Hematopoietic multipotent progenitor cell treated with erythropoietin and hydrocortisone succinate and interleukin-3 and kit ligand, for 6 days (in vitro differentiated cells): ENCODE measurements around the gene TFCP2L1.

Source experiments
- DNase-seq: peaks from one replicate; pipeline ENCODE4 v3.0.0-alpha.2; 2015

TFCP2L1 gene

DNA sequence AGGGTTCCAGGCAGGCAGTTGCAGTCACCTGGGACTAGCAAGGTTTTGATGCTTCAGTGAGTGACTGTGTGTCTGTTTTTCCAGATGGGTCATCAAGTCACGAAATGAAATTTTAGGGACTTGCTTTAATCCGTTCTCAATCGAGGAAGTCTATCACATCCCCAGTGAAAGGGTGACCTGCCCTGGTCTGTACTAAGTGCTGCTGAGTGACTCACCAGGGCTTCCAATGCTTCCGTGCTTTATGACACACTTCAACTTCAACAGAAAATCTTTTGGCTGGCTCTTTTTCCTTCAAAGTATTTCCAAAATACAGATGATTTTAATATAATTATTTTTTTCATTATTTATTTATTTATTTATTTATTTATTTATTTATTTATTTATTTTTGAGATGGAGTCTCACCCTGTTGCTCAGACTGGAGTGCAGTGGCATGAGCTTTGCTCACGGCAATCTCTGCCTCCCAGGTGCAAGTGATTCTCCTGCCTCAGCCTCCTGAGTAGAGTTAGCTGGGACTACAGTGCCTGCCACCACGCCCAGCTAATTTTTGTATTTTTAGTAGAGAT is 18.4 kb downstream of the TFCP2L1 start:
- DNase-seq: no peak

DNA sequence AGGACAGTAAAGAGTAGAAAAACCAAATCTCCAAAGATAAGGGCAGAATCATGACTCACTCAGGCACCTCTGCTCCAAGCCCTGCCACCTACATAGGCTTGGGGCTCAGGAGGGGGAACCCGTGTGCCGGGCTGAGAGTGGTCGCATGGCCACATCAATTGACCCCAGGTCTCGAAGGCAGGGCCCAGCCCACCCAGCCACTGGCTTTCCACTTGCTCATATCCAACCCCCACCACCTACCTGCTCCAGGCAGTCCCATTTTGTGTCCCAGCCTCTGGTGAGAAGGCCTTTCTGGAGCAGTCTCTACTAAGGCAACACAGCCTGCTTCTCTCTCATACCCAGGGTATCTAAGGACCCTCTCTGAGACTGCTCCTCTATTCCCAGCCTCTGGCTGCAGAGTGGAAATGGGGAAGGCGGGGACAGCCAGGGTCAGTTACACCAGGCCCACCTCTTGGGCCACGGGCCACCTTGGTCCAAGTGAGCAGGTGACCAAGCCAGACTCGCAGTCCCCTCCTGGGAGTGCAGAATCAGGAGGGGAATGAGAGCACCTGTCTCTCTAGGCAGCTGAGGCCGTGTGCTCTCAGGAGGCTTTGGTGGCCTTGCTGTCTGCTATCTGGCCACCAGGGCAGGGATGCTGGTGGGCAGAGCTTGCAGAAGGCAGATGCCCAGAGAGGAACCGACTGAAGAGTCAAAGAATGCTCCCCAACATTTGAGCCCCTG is 20.8 kb downstream of the TFCP2L1 start:
- no peak for DNase-seq

- DNase-seq: no peak
Observed at GRCh38 chr2:121260370-121261154, 24.4 kb downstream of the TFCP2L1 start.

- peak; percentile 45 for DNase-seq
Observed at GRCh38 chr2:121258051-121258450, 27.0 kb downstream of the TFCP2L1 start.

GRCh38 chr2:121257480-121257840 is 27.5 kb downstream of the TFCP2L1 start:
- DNase-seq: peak; percentile 17

- DNase-seq: peak; percentile 21
Observed at GRCh38 chr2:121256720-121257479, 28.1 kb downstream of the TFCP2L1 start.

DNA sequence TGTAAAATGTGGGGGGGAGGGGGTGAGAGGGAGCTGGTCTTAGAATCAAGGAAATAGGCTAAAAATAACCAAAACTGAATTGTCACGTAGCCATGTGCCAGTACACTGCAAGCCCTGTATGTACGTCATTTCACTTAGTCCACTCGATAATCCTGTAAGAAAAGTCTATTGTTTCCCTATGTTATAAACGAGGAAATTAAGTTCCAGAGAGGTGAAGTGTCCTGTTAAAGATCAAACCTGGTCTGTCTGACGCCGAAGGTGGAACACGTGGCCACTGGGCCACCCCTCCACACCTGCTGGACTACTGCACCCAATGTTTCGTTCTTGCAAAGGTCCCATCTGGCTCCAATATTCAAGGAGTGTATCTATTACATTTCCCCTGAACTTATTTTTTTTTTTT is 29.6 kb downstream of the TFCP2L1 start:
- no peak for DNase-seq

- DNase-seq: no peak
Observed at GRCh38 chr2:121254748-121255147, 30.3 kb downstream of the TFCP2L1 start.

- DNase-seq: no peak
Observed at GRCh38 chr2:121253674-121254240, 31.2 kb downstream of the TFCP2L1 start.

DNA sequence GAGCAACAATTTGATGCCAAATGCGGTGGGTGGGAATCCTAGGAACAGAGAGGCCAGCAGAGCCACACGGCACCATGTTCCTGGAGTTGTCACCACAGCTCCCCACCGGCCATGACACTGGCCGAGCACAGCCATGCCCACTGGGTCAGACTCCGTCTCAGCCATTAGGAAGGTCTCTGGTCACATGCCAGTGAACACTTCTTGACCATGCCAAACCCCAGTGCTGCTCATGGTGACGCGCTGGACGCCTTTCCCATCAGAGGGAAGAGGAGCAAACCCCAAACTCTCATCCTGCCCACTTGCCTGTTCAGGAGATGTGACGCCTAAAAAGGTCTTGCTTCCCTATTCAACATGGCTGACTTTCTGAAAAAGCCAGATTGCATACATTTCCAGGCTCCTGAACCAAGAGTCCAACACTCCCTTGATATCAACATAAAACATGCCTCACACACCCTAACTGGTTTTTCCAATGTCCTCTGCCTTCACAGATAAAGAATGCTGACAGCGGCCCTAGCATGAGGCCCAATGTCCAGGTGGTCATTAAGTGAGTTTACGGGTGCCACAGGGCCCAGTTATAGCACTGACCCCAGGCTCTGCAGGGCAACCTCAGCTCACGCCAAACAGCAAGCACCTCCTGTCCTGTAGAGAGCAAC is 31.9 kb downstream of the TFCP2L1 start:
- DNase-seq: peak; percentile 10

DNA sequence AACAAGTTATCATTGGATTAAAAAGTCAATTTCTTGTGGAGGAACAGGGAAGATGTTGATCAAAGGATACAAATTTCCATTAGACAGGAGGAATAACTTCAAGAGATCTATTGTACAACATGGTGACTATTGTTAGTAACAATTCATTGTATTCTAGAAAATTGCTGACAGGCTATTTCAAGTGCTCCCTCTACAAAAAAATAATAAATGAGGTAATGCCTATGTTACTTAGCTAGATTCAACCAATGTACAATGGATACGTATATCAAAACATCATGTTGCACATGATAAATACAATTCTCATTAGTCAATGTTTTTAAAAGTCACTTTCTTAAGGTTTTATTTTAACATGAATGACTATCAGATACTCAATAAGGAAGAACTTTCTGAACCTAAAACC is 33.5 kb downstream of the TFCP2L1 start:
- no peak for DNase-seq

- no peak for DNase-seq
Observed at GRCh38 chr2:121248766-121249343, 36.1 kb downstream of the TFCP2L1 start.

GRCh38 chr2:121247971-121248370 is 37.0 kb downstream of the TFCP2L1 start:
- DNase-seq: no peak

- DNase-seq: no peak
Observed at GRCh38 chr2:121247534-121247933, 37.5 kb downstream of the TFCP2L1 start.

GRCh38 chr2:121246704-121247255 is 38.2 kb downstream of the TFCP2L1 start:
- no peak for DNase-seq

GRCh38 chr2:121245913-121246312 is 39.1 kb downstream of the TFCP2L1 start:
- DNase-seq: no peak

GRCh38 chr2:121245120-121245820 is 39.7 kb downstream of the TFCP2L1 start:
- no peak for DNase-seq

GRCh38 chr2:121244616-121245015 is 40.4 kb downstream of the TFCP2L1 start:
- no peak for DNase-seq

GRCh38 chr2:121243821-121244460 is 41.1 kb downstream of the TFCP2L1 start:
- no peak for DNase-seq

GRCh38 chr2:121242976-121243375 is 42.0 kb downstream of the TFCP2L1 start:
- no peak for DNase-seq
